ENCODE measurements around the gene TNFRSF19. TPM values are rescaled to one million over a fixed set of nuclear protein-coding genes. Genes with fewer than 3 reads are reported as not detected.

TNFRSF19 gene
- total and polyA plus RNA-seq, 2 of the 13 experiments (the other 11 are each of a cell fraction or from before 2014, with no cell fraction given), result 75.3 to 77.7 TPM

- TF ChIP-seq TFDP2 (CRISPR knock-in tag; IDR thresholded peaks at IDR 0.05) (no peak), ZNF619 (CRISPR knock-in tag; IDR thresholded peaks at IDR 0.05) (no peak), SKI (IDR thresholded peaks at IDR 0.05; ENCODE audit: partially characterized antibody) (no peak), ZNF276 (CRISPR knock-in tag; IDR thresholded peaks at IDR 0.05; ENCODE audit: low read depth) (no peak), CREB3 (CRISPR knock-in tag; IDR thresholded peaks at IDR 0.05) (no peak), ZSCAN5A (CRISPR knock-in tag; IDR thresholded peaks at IDR 0.05; ENCODE audit: borderline replicate concordance) (no peak)
Observed at GRCh38 chr13:23620613-23621315, 50.6 kb downstream of the TNFRSF19 start (continued).
